K562 treated with DMSO at 1 percent for 48 hours (cell line): ENCODE data around the gene LHB. TPM values are rescaled to one million over a fixed set of nuclear protein-coding genes. Genes with fewer than 3 reads are reported as not detected.

Source experiments
- total RNA-seq: library from RNA; unstranded; fragments of 300-600 nt; gene quantifications from 2 replicates; pipeline ENCODE4 v1.2.3, GENCODE V29; 2022; ENCODE audit warnings: low replicate concordance; ENCODE audit errors: extremely low read depth

Gene LHB
- not detected in 2 replicates for total RNA-seq

DNA sequence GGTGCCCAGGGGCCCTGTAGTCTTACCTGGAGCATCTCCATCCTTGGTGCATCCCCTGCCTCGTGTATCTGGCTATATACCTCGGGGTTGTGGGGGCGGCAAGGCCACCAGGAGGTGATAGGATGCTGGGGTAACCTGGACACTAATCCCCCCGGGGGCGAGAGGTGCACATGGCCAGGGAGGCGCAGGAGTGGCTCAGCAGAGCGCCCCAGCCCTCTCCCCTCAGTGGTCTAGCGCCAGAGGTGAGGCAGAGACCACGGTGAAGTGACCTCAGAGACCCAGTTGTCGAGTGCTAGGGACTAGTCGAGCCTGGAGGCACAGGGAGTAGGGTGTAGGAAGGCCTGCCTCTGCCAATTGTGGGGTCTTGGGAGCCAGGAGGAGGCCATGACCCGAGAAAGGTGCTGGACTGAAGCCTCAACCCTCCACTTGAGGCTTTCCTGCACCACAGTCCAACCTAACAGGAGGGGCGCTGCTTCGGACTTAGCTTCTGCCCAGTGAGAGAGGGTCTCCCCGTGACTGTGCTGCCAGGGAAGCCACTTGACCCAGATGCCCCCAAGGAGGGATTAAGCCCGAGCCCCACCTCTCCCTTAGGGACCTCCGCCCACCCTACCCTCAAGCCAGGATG is at the start of gene LHB:
LHB (minus strand) TSS at position 51 of the 625 bp plus-strand sequence; CDS start at position 41, 10 bp downstream.

GRCh38 chr19:49064768-49065611 is 48.1 kb upstream of the LHB start, which contains the start of gene NTF4:
Gene NTF4 (minus strand): TSS chr19:49064818. CDS start chr19:49061997, 2,821 bp downstream.

GRCh38 chr19:49057636-49058234 is 40.8 kb upstream of the LHB start, which contains the start of gene CGB7:
Gene CGB7 (minus strand): TSS chr19:49057749. CDS start chr19:49055375, 2,374 bp downstream.

DNA sequence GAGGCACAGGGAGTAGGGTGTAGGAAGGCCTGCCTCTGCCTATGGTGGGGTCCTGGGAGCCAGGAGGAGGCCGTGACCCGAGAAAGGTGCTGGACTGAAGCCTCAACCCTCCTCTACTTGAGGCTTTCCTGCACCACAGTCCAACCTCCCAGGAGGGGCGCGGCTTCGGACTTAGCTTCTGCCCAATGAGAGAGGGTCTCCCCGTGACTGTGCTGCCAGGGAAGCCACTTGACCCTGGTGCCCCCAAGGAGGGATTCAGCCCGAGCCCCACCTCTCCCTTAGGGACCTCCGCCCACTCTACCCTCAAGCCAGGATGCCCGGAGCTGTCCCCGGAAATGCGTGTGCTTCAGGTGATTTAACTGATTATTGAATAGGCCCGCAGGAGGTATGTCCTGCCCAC is 32.1 kb upstream of the LHB start, which contains the start of gene CGB8:
CGB8 (minus strand) TSS at position 101 of the 400 bp plus-strand sequence. CDS start 372 bp downstream, outside the sequence.

DNA sequence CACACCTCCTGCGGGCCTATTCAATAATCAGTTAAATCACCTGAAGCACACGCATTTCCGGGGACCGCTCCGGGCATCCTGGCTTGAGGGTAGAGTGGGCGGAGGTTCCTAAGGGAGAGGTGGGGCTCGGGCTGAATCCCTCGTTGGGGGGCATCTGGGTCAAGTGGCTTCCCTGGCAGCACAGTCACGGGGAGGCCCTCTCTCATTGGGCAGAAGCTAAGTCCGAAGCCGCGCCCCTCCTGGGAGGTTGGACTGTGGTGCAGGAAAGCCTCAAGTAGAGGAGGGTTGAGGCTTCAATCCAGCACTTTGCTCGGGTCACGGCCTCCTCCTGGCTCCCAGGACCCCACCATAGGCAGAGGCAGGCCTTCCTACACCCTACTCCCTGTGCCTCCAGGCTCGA is 26.7 kb upstream of the LHB start, which contains the start of gene CGB5:
CGB5 (plus strand) TSS at position 301 of the 400 bp plus-strand sequence. CDS start 362 bp downstream, outside the sequence.

DNA sequence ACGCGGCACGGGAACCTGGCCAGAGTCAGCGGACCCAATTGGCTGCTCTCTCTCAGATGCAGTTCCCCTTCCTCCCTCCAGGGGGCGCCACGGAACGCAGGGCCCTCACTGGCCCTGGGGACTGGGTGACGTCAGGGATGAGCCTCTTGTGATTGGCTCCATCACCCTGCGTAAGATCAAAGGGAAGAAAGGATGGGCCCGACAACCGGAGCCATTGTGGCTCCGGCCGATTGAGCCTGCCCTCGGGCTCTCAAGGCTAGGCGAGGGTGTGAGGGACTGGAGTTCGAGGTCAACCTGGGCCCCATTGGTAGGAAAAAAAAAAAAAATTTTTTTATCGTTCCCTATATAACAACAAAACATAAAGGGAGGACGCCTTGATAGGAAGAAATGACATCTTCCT is 19.9 kb upstream of the LHB start, which contains the start of gene CGB1:
CGB1 (minus strand) TSS at position 81 of the 400 bp plus-strand sequence. CDS start 184 bp downstream, outside the sequence.

DNA sequence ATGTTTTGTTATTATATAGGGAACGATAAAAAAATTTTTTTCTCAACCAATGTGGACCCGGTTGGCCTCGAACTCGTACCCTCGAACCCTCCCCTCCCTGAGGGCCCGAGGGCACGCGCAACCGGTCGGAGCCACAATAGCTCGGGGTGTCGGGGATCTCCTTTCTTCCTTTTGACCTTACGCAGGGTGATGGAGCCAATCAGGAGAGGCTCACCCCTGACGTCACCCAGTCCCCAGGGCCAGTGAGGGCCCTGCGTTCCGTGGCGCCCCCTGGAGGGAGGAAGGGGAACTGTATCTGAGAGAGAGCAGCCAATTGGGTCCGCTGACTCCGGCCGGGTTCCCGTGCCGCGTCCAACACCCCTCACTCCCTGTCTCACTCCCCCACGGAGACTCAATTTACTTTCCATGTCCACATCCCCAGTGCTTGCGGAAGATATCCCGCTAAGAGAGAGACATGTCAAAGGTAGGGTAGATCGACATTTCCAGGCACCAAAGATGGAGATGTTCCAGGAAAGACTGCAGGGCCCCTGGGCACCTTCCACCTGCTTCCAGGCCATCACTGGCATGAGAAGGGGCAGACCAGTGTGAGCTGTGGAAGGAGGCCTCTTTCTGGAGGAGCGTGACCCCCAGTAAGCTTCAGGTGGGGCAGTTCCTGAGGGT is 14.9 kb upstream of the LHB start, which contains the start of gene CGB2:
CGB2 (plus strand) TSS at position 249 of the 660 bp plus-strand sequence; CDS start at position 455, 206 bp downstream.

GRCh38 chr19:49024233-49024632 is 7.3 kb upstream of the LHB start, which contains the start of gene CGB3:
Gene CGB3 (minus strand): TSS chr19:49024333. CDS start chr19:49023971, 362 bp downstream.

GRCh38 chr19:48993175-48994034 is 23.5 kb downstream of the LHB start, which contains the start of the genes GYS1 and RUVBL2:
Gene GYS1 (minus strand): TSS chr19:48993309. CDS start chr19:48993112, 197 bp downstream.
Gene RUVBL2 (plus strand): TSS chr19:48993887. CDS start chr19:48993912, 25 bp downstream.

Other genes with a start within 250 kb of the LHB start
- gene BCAT2, start 206.1 kb downstream of the LHB start, total RNA-seq: not detected in 2 replicates
- not detected in 2 replicates for gene HSD17B14, start 180.6 kb downstream of the LHB start, total RNA-seq
- not detected in 2 replicates for gene PLEKHA4, start 148.5 kb downstream of the LHB start, total RNA-seq
- not detected in 2 replicates for gene PPP1R15A, start 144.7 kb downstream of the LHB start, total RNA-seq
- not detected in 2 replicates for gene TULP2, start 118.3 kb downstream of the LHB start, total RNA-seq
- 924 and 1,522 TPM in 2 replicates for gene NUCB1, start 116.8 kb downstream of the LHB start, total RNA-seq
- not detected in 2 replicates for gene DHDH, start 83.4 kb downstream of the LHB start, total RNA-seq
- gene BAX, start 62.2 kb downstream of the LHB start, total RNA-seq: not detected in 2 replicates
- 5,393 and 6,511 TPM in 2 replicates for gene FTL, start 51.8 kb downstream of the LHB start, total RNA-seq
- 109 TPM in 1 of 2 replicates, not detected in the other for gene GYS1, start 23.8 kb downstream of the LHB start, total RNA-seq
- not detected in 2 replicates for gene RUVBL2, start 23.2 kb downstream of the LHB start, total RNA-seq
- not detected in 2 replicates for gene CGB3, start 7.2 kb upstream of the LHB start, total RNA-seq
- not detected in 2 replicates for gene CGB2, start 14.8 kb upstream of the LHB start, total RNA-seq
- not detected in 2 replicates for gene CGB1, start 19.8 kb upstream of the LHB start, total RNA-seq
- not detected in 2 replicates for gene CGB5, start 26.8 kb upstream of the LHB start, total RNA-seq
- not detected in 2 replicates for gene CGB8, start 32.0 kb upstream of the LHB start, total RNA-seq
- gene CGB7, start 40.7 kb upstream of the LHB start, total RNA-seq: not detected in 2 replicates
- gene NTF4, start 47.7 kb upstream of the LHB start, total RNA-seq: not detected in 2 replicates
- not detected in 2 replicates for gene KCNA7, start 55.6 kb upstream of the LHB start, total RNA-seq
- gene SNRNP70, start 68.4 kb upstream of the LHB start, total RNA-seq: not detected in 2 replicates
- gene LIN7B, start 97.3 kb upstream of the LHB start, total RNA-seq: not detected in 2 replicates
- gene C19orf73, start 102.1 kb upstream of the LHB start, total RNA-seq: not detected in 2 replicates
- gene PPFIA3, start 102.5 kb upstream of the LHB start, total RNA-seq: not detected in 2 replicates
- not detected in 2 replicates for gene HRC, start 138.3 kb upstream of the LHB start, total RNA-seq
- gene TRPM4, start 140.7 kb upstream of the LHB start, total RNA-seq: 127 TPM in 1 of 2 replicates, not detected in the other